Esophagus mucosa (tissue), 1 donor: ENCODE data around the gene ZNF668. TPM values are rescaled to one million over a fixed set of nuclear protein-coding genes. Genes with fewer than 3 reads are reported as not detected.
"Not testable (repeated sequence)": the region's sequence is repeated elsewhere in the genome, so short reads cannot be mapped to it uniquely, and the experiment has no call there.

ENCODE experiments used
- ATAC-seq: fragments of 200-7000 bp; cut with Tn5 transposase; one replicate; pipeline ENCODE4 v1.9.1; 2020
- total RNA-seq: library from RNA; stranded (reverse); gene quantifications from one replicate; pipeline ENCODE4 v1.2.4, GENCODE V29; 2023
- donor health status: DM: yes; HTN: yes; CAD: no.

The ZNF668 gene
- total RNA-seq, 1 donor from 2014 or later, result 5.3 TPM

DNA sequence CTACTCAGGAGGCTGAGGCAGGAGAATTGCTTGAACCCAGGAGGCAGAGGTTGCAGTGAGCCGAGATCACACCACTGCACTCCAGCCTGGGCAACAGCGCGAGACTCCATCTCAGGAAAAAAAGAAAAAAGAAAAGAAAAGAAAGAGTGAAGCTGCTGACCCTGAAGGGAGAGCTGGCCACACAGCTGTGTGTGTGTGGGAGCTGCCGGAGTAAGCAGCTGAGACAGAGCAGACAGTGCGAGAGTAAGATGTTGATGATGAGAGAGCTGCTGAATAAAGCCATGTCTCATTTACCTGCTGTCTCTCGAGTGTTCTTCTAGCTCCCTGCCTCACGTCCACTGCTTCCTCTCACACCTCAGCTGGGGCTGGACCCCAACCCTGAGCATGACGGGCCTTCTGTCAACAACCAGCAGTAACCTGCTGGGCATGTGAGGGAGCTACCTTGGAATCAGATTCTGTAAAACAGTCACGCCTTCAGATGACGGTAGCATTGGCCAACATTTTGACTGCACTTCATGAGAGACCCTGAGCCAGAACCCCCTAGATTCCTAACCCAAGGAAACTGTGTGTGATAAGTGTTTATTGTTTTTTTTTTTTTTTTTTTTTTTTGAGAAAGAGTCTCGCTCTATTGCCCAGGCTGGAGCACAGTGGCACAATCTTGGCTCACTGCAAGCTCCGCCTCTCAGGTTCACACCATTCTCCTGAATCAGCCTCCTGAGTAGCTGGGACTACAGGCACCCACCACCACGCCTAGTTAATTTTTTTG is 27.0 kb upstream of the ZNF668 start:
- not testable (repeated sequence) for ATAC-seq

DNA sequence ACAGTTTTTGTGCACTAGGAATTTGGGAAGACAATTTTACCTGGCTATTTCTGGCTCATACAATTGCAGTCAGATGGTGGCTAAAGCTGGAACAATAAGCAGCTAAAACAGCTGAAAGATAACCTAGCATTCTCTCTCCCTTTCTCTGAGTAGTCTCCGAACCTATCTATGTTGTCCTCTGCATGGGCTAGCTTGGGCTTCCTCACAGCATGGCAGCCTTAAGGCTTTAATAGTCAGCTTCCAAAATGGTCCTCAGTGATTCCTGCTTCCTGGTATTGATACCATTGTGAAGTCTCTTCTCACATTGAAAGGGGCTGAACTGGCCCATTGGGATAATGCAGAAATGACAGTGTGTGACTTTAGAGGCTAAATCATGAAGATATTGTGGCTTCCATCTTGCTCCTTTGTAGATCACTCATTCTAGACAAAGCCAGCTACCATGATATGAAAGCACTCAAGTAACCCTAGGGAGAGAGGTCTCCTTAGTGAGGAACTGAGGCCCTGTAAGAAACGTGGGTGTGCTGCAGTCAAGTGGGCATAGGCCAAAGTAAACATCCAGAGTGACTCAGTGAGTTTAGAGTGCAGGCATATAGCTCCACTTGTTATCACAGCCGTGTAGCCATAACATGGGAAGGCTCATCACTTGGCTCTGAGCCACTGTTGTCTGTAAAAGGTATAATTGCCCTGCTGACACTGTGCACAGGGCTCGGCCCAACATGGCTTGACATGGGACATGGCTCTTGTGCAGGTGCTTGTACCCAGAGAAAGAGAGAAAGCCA is 26.0 kb upstream of the ZNF668 start:
- no peak for ATAC-seq

DNA sequence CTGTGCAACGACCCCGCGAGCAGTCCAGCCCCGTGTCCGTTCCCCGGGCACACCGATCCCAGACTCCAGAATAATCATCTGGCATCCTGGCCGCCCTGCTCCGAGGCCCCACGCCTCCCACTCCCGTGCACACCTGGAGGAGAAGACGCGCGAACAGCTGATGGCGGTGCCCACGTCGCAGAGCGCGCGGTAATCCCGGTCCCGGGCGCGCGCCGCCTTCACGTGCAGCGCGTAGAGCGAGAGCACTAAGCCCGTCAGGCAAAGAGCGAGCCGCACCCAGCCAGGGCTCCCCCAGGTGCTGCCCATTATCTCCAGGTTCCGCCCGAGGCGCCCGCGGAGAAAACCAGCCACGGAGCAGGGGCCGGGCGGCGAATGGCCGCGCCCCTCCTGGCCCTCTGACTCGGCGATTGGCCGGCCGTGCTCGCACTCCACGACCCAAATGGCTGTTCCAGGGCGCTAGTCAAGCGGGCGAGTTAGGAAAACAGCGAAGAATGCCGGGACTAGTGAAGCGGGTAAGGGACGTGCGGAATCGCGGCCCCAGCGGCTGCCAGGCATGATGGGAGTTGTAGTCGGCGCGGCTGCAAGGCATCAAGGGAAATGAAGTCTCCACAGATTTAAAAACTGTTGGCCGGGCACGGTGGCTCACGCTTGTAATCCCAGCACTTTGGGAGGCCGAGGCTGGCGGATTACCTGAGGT is 20.5 kb upstream of the ZNF668 start, which contains the start of gene VKORC1:
VKORC1 (minus strand) TSS at position 374 of the 697 bp plus-strand sequence; CDS start at position 306, 68 bp downstream.
- peak; percentile 92 for ATAC-seq

DNA sequence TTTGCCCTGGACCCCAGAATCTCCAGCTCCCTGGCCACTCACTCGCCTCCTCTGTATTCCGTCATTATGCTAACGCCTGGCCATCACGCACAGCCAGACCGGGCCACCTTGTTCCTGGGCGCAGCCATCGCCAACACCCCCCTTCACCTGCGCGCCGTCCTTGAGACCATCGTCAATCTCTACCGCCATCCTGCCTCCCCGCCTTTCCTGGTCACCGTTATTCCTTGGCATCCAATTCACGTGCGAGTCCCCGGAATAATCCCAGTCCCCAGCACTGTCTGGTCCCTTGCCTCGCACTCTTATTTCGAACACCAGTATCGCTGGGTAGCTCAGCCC is 20.0 kb upstream of the ZNF668 start:
- peak; percentile 2 for ATAC-seq

DNA sequence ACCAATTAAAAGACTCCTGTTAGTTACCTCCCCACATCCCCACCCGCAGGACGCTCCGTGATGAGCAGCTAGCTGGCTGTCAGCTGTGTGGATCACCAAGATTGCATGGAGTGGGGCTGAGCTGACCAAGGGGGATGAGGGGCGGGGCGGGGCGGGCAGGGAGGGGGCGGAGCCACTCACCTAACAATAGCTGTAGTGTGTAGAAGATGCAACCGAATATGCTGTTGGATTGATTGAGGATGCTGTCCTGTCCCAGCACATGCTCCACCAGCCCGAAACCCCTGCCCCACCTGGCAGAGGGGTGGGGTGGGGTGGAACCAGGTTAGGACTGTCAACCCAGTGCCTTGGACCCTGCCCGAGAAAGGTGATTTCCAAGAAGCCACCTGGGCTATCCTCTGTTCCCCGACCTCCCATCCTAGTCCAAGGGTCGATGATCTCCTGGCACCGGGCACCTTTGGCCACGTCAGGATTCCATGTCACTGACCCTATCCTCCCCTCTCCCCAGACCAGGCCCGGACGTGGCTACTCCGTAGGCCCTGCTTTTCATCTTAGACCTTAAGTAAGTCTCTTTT is 19.2 kb upstream of the ZNF668 start:
- no peak for ATAC-seq

DNA sequence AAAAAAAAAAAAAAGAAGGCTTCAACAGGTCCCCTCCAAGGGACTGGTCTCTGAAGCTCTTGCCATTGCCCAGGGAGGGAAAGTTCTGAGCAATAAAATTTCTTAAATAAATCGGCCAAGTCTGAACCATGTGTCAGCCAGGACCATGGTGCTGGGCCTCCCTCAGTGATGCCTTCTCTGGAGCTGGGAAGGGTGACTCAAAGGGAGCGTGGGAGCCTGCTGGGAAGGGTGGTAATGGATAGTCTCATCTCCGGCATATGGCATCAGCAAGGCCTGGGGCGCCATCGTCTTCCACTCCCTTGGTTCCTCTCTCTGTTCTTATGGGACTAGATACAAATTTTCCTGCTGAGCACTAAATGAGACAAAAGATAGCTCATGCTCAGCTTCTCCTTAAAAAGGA is 18.3 kb upstream of the ZNF668 start:
- ATAC-seq, result no peak

DNA sequence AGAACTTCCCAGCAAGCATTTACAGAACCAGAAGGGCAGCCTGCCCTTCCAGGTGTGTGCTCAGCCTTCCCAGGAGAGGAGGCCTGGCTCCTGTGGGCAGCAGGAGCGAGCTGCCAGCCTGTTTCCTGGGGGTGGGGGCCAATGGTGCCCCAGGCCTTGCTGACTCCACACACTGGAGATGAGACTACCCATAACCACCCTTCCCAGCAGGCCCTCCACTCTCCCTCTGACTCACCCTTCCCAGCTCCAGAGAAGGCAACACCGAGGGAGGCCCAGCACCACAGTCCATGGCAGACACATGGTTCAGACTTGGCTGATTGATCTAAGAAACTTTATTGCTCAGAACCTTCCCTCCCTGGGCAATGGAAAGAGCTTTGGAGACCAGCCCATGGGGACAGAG is 16.5 kb upstream of the ZNF668 start:
- ATAC-seq, result no peak

DNA sequence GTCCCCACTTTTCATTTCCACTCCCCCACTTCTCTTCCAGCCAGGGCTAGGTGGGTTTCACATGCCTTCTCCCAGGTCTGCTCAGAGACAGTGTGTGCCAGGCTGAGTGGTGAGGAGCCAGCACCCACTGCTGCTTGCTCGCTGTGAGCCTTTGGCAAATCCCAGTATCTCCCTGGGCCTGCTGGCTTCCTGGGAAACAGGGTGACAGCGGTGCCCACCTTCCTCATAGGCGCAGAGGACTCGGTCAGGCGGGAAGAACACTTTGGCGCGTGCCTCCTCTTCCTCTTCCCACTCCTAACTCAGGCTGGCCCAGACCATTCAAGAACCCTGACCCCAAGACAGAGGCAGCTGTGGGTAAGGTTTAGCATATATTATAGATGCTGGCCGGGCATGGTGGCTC is 15.2 kb upstream of the ZNF668 start:
- no peak for ATAC-seq

DNA sequence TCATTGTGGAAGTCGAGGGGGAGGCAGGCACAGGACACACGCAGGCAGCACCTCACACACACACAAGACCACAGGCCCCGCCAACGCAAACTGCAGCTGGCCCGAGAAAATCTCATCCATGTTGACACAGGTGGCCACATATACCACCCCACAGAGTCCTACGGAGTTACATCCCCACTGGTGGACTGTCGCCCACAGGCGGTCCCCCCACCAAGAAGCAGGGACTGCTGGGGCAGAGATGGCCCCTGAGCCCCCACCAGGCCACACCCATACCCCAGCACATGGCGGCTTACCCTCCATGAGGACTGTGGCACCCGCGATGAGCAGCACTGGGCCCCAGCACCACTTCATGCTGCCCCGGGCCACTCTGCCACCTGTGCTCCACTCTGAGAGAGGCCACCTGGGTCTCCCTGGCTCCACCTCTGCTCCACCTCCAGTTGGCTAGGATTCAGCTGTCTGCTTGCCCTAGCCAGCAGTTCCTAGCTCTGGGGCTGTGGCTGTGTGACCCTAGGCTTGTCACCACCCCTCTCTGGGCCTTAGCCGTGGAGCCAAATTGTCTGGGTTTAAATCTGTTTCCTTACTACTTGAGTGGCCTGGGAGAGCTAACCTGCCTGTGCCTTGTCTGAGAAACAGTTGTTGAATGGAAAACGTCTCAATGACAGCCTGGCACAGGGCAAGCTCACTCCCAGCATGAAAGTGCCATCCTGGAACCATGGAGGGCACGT is 14.6 kb upstream of the ZNF668 start, which contains the start of gene PRSS53:
PRSS53 (minus strand) TSS at position 485 of the 725 bp plus-strand sequence; CDS start at position 351, 134 bp downstream.
- ATAC-seq, result no peak

DNA sequence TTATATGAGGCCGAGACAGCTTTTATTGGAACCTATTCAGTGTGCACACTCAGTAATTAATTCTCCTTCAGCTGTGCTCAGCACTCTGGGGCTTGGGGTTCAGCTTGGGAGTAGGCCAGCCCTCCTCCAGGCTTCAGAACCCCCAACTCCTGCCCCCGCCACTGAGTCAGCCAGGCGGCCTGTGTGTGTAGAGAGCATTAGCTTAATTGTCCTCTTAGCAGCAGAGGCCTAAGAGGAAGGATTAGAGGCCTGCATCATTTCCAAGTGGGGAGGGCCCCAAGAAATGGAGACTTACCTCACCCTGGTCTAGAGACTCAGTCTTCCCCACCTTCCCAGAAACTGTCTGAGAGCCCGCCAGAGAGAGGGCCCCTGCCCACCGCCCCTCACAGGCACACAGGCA is 13.9 kb upstream of the ZNF668 start:
- ATAC-seq, result no peak

DNA sequence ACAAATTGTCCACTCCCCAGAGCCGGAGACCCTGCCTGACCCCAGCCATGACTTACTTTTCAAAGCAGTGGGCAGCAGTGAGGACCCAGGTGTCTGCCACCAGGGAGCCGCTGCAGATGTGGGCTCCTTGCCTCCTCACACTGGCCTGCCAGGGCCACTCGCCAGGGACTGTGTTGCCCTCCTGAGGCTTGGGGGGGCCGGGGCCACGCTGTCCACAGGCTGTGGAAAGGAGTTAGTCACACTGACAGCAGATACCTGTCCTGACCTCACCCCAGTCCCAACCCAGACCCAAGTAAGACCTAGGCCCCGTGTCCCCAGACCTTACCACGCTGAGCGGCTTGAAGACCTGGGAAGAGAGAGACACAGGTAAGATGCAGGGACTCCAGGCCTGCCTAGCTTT is 13.4 kb upstream of the ZNF668 start:
- no peak for ATAC-seq

DNA sequence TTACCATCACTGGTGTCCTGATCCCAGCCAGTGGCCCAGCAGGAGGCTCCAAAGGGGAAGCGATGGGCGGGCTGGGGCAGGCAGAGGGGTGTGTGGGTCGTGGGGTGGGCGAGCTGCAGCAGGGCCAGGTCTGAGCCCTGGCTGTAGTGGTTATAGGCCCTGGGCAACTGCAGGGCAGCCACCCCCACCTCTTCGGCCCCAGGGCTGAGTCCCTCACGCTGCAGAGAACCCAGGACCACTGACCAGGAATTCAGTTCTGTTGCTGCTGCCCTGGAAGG is 12.5 kb upstream of the ZNF668 start:
- no peak for ATAC-seq

DNA sequence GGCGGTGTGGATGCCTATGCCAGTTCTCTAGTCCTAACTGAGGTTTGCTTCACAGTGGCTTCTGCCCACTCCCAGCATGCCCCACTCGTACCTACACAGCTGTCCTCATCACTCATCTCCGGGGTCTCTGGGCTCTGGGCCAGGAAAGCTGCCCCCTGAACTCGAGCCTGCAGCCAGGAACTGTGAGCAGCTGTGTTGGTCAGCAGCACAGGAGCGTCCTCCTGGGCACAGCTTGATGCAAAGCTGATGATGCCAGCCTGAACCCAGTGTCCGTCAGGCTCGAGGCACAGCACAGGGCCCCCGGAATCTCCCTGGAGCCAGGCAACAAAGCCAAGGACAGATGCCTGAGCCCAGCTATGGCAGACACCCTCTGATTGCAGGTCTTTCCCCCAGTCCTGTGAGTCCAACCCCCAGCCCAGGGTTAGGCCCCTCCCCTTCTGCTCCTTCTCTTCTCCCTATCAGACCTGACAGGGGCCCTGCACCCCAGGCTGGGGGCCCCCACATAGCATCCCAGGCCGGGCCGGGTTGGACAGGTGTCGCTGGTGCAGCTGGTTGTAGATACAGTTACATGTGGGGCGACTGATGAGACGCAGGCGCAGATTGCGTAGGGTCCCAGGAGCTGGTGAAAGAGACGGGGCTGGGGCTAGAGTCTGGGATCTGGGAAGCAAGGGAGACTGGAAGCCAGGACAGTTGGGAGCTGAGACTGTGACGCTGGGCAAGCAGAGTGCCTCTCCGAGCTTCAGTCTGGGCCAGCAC is 12.0 kb upstream of the ZNF668 start:
- ATAC-seq, result no peak

DNA sequence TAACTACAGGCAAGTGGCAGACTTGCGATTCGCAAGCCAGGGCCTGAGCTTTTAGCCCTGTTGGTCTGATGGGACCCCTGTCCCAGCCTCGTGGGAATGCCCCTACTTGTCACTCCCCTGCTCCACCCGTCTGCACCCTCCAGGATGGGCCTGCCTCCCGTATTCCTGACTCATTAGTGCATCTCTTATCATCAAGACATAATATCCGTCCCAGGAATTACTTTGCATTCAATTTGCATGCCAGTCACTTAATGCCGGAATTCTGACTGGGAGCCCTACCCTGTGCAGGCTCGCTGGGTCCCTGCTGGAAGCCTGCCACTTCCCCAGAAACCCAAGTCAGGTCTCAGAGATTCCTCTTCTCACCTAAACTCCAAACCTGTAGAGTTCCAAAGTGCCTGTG is 11.4 kb upstream of the ZNF668 start:
- no peak for ATAC-seq

DNA sequence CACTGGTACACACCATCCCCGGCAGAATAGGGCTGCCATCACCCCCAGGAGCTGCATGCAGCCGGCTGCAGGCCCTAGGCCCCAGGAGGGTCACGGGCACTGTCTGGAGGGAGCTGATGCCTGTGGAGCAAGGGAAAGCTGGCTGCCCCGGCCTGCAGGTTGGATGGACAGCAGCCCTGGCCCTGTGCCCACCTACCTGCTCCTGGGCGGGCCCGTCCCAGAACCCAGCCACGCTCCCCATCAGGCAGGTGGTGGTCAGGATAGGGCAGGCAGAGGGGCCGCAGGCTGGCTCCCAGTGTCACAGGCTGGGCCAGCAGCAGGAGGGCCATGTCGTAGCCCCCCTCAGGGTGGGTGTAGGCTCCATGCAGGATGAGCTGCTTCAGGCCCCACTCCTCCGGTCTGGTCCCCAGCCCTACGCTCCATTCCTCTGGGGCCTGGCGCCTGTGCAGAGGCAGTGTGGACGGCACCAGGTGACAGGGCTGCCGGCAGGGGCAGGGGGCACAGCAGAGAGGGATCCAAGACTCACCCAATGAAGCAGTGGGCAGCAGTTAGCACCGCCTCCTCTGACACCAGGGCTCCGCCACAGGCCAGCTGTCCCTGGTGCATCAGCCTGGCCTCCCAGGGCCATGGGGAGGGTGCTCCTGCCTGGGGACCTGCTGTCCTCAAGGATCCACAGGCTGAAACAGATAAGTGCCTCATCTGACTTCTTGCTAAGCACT is 10.7 kb upstream of the ZNF668 start:
- ATAC-seq, result no peak

DNA sequence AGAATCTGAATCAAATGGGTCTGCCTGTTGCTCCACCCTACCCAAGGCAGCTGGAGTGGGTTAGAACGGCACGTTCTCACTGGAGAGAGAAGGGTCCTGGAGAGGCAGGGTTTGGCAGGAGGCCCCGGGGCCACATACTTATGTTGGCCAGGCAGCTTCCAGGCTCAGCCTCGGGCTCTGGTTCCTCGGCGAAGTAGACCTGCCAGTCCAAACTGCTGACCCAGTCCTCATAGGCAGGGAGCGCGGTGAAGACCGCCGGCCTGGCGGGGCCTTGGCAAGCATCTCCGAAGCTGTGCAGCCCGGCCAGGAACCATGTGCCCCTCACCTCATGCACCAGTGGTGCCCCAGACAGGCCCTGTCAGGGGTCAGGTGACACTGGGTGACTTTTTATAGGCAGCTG is 9.9 kb upstream of the ZNF668 start:
- no peak for ATAC-seq

DNA sequence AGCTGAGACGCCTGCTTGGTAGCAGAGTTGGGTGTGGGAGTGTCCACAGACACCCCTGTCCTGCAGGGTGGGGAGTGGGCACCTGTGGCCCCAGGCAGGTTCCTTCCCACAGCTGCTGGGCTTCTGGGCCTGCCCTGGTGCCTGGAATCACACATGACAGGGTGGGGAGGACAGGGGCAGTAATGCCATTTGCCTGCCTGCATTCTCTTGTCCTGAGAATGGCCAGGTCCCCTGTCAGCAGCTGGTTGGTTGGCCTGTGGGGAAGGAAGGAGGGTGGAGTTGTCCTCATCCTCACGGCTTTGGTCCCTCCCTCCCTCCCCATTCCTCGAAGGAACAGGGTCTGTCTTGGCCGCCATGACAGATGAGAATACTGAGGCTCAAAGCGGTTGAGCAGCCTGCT is 9.5 kb upstream of the ZNF668 start:
- no peak for ATAC-seq

DNA sequence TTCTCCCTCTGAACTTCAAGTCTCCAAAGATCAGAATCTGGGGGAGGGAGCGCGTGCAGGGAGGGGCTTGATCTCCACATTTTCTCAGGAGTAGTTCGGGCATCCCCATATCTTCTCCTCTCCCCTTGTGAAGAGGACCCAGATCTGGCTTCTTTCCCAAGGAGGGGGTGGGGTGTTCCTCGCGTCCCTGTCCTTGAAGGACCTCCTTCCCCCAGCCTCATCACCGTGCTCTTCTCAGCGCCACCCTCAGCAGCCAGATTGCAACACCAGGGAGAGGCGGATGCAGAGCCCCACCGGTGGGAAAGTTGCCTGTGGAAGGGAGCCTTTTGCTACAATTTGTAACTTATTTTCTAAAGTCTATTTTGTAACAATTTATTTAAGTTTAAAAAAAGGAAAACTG is 9.0 kb upstream of the ZNF668 start:
- ATAC-seq, result no peak

DNA sequence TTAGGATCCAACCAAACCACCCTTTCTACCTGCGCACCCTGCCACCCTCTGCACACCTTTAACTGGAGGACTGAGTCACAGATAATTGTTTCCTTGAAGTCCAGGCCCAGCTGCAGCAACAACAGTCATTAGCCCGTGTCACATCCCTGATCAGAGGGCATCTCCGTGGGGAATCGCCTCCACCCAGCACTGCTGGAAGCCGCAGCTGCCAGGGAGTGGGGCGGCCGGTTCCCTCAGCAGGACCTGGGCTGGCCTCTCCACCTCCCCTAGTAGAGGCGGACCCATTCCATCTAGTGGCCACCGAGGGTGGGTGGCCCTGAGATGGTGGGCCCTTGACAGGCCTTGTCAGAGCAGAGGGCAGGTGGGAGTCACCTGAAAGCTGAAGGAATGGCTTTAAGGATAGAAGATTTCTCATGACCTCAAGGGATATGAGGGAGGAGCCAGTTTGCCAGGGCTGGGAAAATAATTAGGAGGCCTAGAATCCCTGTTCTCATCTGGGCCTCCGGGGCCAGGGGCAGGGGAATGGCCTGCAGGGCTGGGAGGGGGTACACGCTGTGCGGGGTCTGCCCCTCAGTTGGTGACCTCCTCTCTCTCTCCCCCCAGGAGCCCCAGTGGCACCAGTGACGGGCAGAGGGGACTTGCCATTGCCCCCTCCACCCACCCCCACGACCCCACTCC is 8.5 kb upstream of the ZNF668 start:
- ATAC-seq, result peak; percentile 17
